Caco-2 (cell line): ENCODE data around the gene BRD9. TPM values are rescaled to one million over a fixed set of nuclear protein-coding genes. Genes with fewer than 3 reads are reported as not detected.
A peak's percentile ranks its signal among the peaks of the same experiment; 100 is the strongest.
"Not testable (repeated sequence)": the region's sequence is repeated elsewhere in the genome, so short reads cannot be mapped to it uniquely, and the experiment has no call there.

Experiments
- BruUV-seq: library from RNA; stranded (reverse); fragments of 400-500 nt; replicated peaks from 2 replicates; lab custom pipeline; 2021; lab: Mats Ljungman, UMichigan
- CTCF ChIA-PET: fragments of 300-600 bp; sonication (Branson Sonifier 250); formaldehyde crosslinking; loops from one replicate; lab custom pipeline; 2022; ENCODE audit warnings: antibody characterized with exemption; lab: Charles Lee
- POLR2A ChIA-PET: fragments of 300-600 bp; sonication (Branson Sonifier 250); formaldehyde crosslinking; loops from one replicate; lab custom pipeline; 2022; ENCODE audit warnings: antibody characterized with exemption; lab: Charles Lee
- DNase-seq, 2 experiments: peaks; one replicate each; pipeline versions ENCODE4 v3.0.0 to v3.0.0-alpha.2; 2020 to 2022
- H3K27me3 ChIP-seq: replicated peaks from 2 replicates; pipeline ENCODE4 v1.6.0; 2011; ENCODE audit warnings: low read length; ENCODE audit not compliant: control insufficient read depth, insufficient read depth
- H3K36me3 ChIP-seq: 2 replicates; pipeline ENCODE4 v1.5.1; 2011; ENCODE audit warnings: low read length; ENCODE audit not compliant: control insufficient read depth, insufficient read depth
- H3K4me1 ChIP-seq: fragments of 250-450 bp; sonication (Bioruptor Pico); 2 replicates; pipeline ENCODE4 v1.5.1; 2020; ENCODE audit warnings: mild to moderate bottlenecking
- H3K4me3 ChIP-seq: 2 replicates; pipeline ENCODE4 v1.5.1; 2011; ENCODE audit warnings: low read depth, mild to moderate bottlenecking, control low read depth, low read length
- H3K9me3 ChIP-seq: fragments of 250-450 bp; sonication (Bioruptor Pico); 2 replicates; pipeline ENCODE4 v1.5.1; 2020; ENCODE audit warnings: mild to moderate bottlenecking, moderate library complexity
- H3K27ac Mint-ChIP-seq: one replicate; pipeline ENCODE4 v1.8.0; 2022; ENCODE audit warnings: mixed read lengths; ENCODE audit not compliant: unreplicated experiment
- H3K27me3 Mint-ChIP-seq: one replicate; pipeline ENCODE4 v1.8.0; 2022; ENCODE audit warnings: mixed read lengths; ENCODE audit not compliant: insufficient read depth, unreplicated experiment
- H3K36me3 Mint-ChIP-seq: one replicate; pipeline ENCODE4 v1.8.0; 2022; ENCODE audit warnings: mild to moderate bottlenecking, mixed read lengths; ENCODE audit not compliant: insufficient read depth, unreplicated experiment
- H3K4me1 Mint-ChIP-seq: one replicate; pipeline ENCODE4 v1.8.0; 2022; ENCODE audit warnings: low read depth, mixed read lengths; ENCODE audit not compliant: unreplicated experiment
- H3K4me3 Mint-ChIP-seq: one replicate; pipeline ENCODE4 v1.8.0; 2022; ENCODE audit warnings: mild to moderate bottlenecking, moderate library complexity, mixed read lengths; ENCODE audit not compliant: unreplicated experiment
- H3K9me3 Mint-ChIP-seq: one replicate; pipeline ENCODE4 v1.8.0; 2022; ENCODE audit warnings: mixed read lengths; ENCODE audit not compliant: unreplicated experiment
- intact Hi-C: fragments of 100-400 bp; cut with micrococcal nuclease; formaldehyde crosslinking; loops from one replicate; pipeline ENCODE4 v1.10.0; 2022; ENCODE audit not compliant: unreplicated experiment
- total RNA-seq: library from RNA; stranded (reverse); gene quantifications from 2 replicates; pipeline ENCODE4 v1.2.3, GENCODE V29; 2022

The BRD9 gene
- total RNA-seq, 1 experiment from 2014 or later = 77.5 TPM

DNA sequence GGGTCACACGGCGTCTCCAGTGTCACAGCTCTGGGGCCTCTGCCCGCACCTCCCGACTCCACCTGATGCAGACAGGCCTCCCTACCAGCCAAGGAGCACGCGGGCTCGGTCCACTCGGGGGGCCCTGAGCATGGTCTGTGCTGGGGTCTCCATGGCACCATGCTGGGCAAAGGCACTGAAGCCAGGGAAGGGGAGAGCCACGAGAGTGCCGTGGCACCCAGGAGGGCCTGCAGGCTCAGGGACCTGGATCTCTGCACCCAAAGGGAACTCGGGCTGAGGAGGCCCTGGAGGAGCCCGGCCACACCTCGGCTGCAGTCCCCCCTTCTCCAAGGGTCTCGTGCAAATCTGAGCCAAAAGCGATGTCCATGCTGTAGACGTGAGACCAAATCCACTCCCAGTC, 48.2 kb downstream of the BRD9 start:
- H3K27ac Mint-ChIP-seq, H3K27me3 ChIP-seq, H3K4me1 ChIP-seq, CTCF ChIA-PET, H3K9me3 Mint-ChIP-seq, intact Hi-C loops, H3K27me3 Mint-ChIP-seq, H3K4me3 ChIP-seq, H3K36me3 Mint-ChIP-seq, H3K36me3 ChIP-seq, H3K4me1 Mint-ChIP-seq, BruUV-seq, H3K4me3 Mint-ChIP-seq, POLR2A ChIA-PET, H3K9me3 ChIP-seq: not testable (repeated sequence)
- peak in 1 of 2 experiments; percentile 8 for DNase-seq

DNA sequence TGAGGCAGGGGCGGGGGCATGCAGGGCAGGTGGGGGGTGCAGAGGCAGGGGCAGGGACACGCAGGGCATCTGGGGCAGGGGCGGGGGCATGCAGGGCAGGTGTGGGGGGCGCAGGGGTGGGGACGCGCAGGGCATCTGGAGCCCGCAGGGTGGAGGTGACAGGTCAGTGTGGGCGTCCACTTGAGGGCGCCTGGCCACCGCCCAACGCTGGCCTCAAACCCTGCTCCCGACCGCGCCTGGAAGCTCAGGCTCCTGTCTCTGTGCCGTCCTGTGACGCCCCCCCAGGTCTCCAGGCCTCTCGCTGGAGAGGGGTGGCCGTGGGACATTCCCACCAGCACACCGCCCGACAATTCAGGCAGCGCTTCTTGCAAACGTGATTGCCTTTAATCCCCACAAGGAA, 48.7 kb downstream of the BRD9 start:
- H3K4me1 Mint-ChIP-seq, CTCF ChIA-PET, POLR2A ChIA-PET, H3K27me3 ChIP-seq, H3K4me3 ChIP-seq, H3K9me3 ChIP-seq, BruUV-seq, H3K9me3 Mint-ChIP-seq, intact Hi-C loops, H3K4me3 Mint-ChIP-seq, H3K27ac Mint-ChIP-seq, H3K36me3 ChIP-seq, H3K36me3 Mint-ChIP-seq, H3K27me3 Mint-ChIP-seq, H3K4me1 ChIP-seq: not testable (repeated sequence)
- peak in 1 of 2 experiments; percentile 18 for DNase-seq

- H3K27ac Mint-ChIP-seq, BruUV-seq, H3K4me1 ChIP-seq, H3K27me3 Mint-ChIP-seq, H3K4me3 Mint-ChIP-seq, DNase-seq, CTCF ChIA-PET, H3K27me3 ChIP-seq, H3K4me3 ChIP-seq, H3K36me3 ChIP-seq, H3K36me3 Mint-ChIP-seq, H3K4me1 Mint-ChIP-seq, POLR2A ChIA-PET, H3K9me3 ChIP-seq, intact Hi-C loops, H3K9me3 Mint-ChIP-seq: not testable (repeated sequence)
Observed at GRCh38 chr5:843371-843770, 49.2 kb downstream of the BRD9 start.

DNA sequence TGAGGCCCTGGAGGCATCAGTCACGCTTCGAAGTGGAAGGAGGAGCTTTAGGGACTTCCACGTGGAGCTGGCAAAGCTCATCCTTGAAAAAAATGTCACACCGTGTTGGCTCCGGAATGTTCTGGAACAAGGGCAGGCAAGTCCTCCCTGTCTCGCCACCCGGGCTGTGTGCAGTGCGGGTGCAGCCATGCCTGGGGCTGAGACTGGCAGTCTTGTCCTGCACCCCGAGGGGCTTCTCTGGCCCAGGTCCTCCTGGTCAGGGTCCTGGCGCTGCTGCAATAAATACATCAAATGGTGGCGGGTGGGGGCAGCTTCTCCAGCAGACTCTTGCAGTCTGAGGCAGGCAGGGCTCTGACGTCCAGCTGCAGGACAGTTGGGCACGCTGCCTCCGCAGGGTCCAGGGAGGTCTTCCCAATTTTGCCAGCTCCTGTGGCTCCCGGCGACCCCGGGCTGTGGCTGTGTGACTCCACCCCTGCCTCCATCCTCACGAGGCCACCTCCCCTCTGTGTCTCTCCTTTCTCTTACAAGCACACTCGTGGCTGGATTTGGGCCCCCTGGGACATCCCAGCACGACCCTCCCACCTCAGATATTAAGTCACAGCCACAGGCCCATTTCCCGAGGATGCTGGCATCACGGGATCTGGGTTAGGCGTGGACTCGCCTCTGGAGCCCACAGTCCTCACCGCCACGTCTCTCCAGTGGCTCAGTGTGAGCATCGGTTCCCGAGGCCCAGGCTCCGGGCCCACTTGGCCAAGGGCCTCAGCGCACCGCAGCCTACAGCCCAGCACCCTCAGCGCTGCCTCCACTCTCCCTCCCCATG, 50.0 kb downstream of the BRD9 start:
- POLR2A ChIA-PET = not testable (repeated sequence)

DNA sequence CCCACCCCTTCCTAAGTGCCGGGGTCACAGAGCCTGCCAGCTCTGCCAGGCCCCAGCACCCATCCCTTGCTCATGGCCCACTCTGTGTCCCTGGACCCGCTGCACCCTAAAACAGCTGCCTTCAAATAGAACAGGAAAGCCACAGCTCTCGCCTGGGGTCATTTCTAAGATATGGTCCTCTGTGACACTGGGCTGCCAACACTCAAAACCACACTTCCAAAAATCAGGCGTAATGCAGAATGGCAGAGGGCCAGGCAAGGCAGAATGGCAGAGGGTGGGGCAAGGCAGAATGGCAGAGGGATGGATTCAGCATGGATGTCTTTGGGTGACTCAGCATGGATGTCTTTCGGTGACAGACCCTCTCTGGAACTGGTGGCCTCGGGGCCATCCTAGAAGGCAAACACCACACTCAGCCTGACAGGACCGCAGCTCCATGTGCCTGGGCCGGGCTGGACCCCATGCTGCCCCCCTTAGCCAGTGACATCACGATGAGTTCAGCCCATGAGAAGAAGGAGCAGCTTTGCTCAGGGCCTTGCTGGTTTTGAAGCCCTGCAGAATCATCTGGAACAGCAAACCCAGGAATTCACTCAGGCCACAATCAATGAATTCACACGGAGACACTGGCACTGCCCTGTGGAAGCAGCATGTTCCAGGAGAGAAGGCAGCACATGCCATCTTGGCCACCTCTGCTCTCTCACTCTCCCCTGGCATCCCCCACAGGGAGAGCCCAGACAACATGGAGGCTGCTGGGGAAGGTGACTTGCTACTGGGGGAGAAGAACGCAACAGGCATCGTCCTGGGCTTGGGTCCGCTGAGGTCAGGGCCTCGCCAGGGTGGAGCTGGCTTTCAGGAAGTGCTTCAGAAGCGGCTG, 50.8 kb downstream of the BRD9 start:
- H3K27me3 ChIP-seq, intact Hi-C loops, H3K9me3 ChIP-seq, H3K4me1 Mint-ChIP-seq, H3K9me3 Mint-ChIP-seq, H3K36me3 ChIP-seq, POLR2A ChIA-PET, H3K27me3 Mint-ChIP-seq, H3K27ac Mint-ChIP-seq, H3K4me1 ChIP-seq, CTCF ChIA-PET, BruUV-seq, H3K36me3 Mint-ChIP-seq, H3K4me3 ChIP-seq, H3K4me3 Mint-ChIP-seq: not testable (repeated sequence)
- DNase-seq = peak in 1 of 2 experiments; percentile 24

More for the DNA sequence above, 50.0 kb downstream of the BRD9 start:
- H3K27me3 ChIP-seq, CTCF ChIA-PET, H3K9me3 ChIP-seq, H3K4me1 ChIP-seq, H3K9me3 Mint-ChIP-seq, H3K4me1 Mint-ChIP-seq, H3K4me3 ChIP-seq, intact Hi-C loops, H3K27ac Mint-ChIP-seq, H3K36me3 Mint-ChIP-seq, H3K4me3 Mint-ChIP-seq, H3K27me3 Mint-ChIP-seq, H3K36me3 ChIP-seq, BruUV-seq: not testable (repeated sequence)
- peak in 1 of 2 experiments; percentile 17 for DNase-seq

GRCh38 chr5:840974-841435, 51.6 kb downstream of the BRD9 start:
- H3K36me3 Mint-ChIP-seq, H3K9me3 Mint-ChIP-seq, H3K4me1 ChIP-seq, DNase-seq, CTCF ChIA-PET, BruUV-seq, H3K36me3 ChIP-seq, POLR2A ChIA-PET, H3K27me3 ChIP-seq, H3K4me1 Mint-ChIP-seq, H3K4me3 Mint-ChIP-seq, H3K4me3 ChIP-seq, intact Hi-C loops, H3K9me3 ChIP-seq, H3K27ac Mint-ChIP-seq, H3K27me3 Mint-ChIP-seq: not testable (repeated sequence)
